Ascending aorta (tissue), 2 donors: Measurements from ENCODE around the gene FXYD4. TPM values are rescaled to one million over a fixed set of nuclear protein-coding genes. Genes with fewer than 3 reads are reported as not detected.

ENCODE experiments used
- DNase-seq, 2 donors: peaks; one replicate each; pipeline ENCODE4 v3.0.0-alpha.2; 2019; ENCODE audit warnings: low spot score in 2 of 2
- H3K27ac ChIP-seq, 2 donors: fragments of 200-600 bp; sonication (generic); one replicate each; pipeline ENCODE4 v1.5.1; 2016 to 2017; ENCODE audit warnings: mild to moderate bottlenecking in 1 of 2
- H3K27me3 ChIP-seq: fragments of 200-600 bp; sonication (generic); one replicate; pipeline ENCODE4 v1.5.1; 2017
- H3K36me3 ChIP-seq, 2 donors: fragments of 200-600 bp; sonication (generic); one replicate each; pipeline ENCODE4 v1.5.1; 2016
- H3K4me1 ChIP-seq, 2 donors: fragments of 200-600 bp; sonication (generic); one replicate each; pipeline ENCODE4 v1.5.1; 2016 to 2017; ENCODE audit warnings: mild to moderate bottlenecking in 1 of 2
- H3K4me3 ChIP-seq, 2 donors: fragments of 200-600 bp; sonication (generic); one replicate each; pipeline ENCODE4 v1.5.1; 2016 to 2017; ENCODE audit warnings: mild to moderate bottlenecking in 1 of 2
- H3K9me3 ChIP-seq, 2 donors: fragments of 200-600 bp; sonication (generic); one replicate each; pipeline ENCODE4 v1.5.1; 2016
- CTCF ChIP-seq, 3 experiments: fragments of 200-600 bp in 2 of 3; fragments of 450-650 bp in 1 of 3; sonication (generic) in 2 of 3; IDR thresholded peaks; one replicate each; pipeline ENCODE4 v1.5.1; 2016 to 2019; ENCODE audit warnings: antibody characterized with exemption in 3 of 3, mild to moderate bottlenecking in 1 of 3, moderate library complexity in 1 of 3
- intact Hi-C: fragments of 100-400 bp; cut with DNase I; formaldehyde crosslinking; loops from one replicate; pipeline ENCODE4 v1.15.1; 2023
- total RNA-seq: library from RNA; depleted of rRNA; stranded (reverse); fragments of >200 nt; gene quantifications from one replicate; pipeline ENCODE4 v1.1.0, GENCODE V29; 2016

FXYD4 gene
- total RNA-seq, 1 donor from 2014 or later, result not detected

GRCh38 chr10:43376828-43377423, 5.5 kb downstream of the FXYD4 start:
- no peak for DNase-seq

GRCh38 chr10:43377424-43377883, 6.0 kb downstream of the FXYD4 start:
- Histone ChIP-seq H3K9me3 (no peaks in the 10 kb centered on the region), H3K36me3 (no peaks in the 10 kb centered on the region), H3K27me3 (no peaks in the 10 kb centered on the region), H3K27ac (no peak overlapping the region), H3K4me3 (no peak overlapping the region), H3K4me1 (no peaks in the 10 kb centered on the region)
- DNase-seq, result no peak
- intact Hi-C loops, result no loop called here
- no peak for TF ChIP-seq CTCF (IDR thresholded peaks at IDR 0.05)

More at GRCh38 chr10:43376828-43377423, 5.5 kb downstream of the FXYD4 start:
- intact Hi-C loops, result no loop called here
- no peak for TF ChIP-seq CTCF (IDR thresholded peaks at IDR 0.05)
- Histone ChIP-seq H3K9me3 (no peaks in the 10 kb centered on the region), H3K36me3 (no peaks in the 10 kb centered on the region), H3K27me3 (no peaks in the 10 kb centered on the region), H3K4me1 (no peaks in the 10 kb centered on the region), H3K27ac (no peak overlapping the region), H3K4me3 (no peak overlapping the region)

GRCh38 chr10:43380610-43381222, 9.3 kb downstream of the FXYD4 start:
- H3K4me3 ChIP-seq, result no peak overlapping the region
- no peaks in the 10 kb centered on the region for H3K9me3 ChIP-seq
- TF ChIP-seq CTCF (IDR thresholded peaks at IDR 0.05), result no peak
- H3K27ac ChIP-seq, result no peak overlapping the region
- no peaks in the 10 kb centered on the region for H3K27me3 ChIP-seq
- H3K4me1 ChIP-seq, result no peaks in the 10 kb centered on the region
- peaks cover 0 to 6% of the 10 kb centered on the region in 2 donors for H3K36me3 ChIP-seq
- intact Hi-C loops, result no loop called here
- no peak for DNase-seq

GRCh38 chr10:43383204-43383971, 12.0 kb downstream of the FXYD4 start:
- Histone ChIP-seq H3K27ac (no peak overlapping the region), H3K27me3 (no peaks in the 10 kb centered on the region), H3K36me3 (peaks cover 23 to 32% of the 10 kb centered on the region in 2 donors), H3K4me3 (no peak overlapping the region), H3K4me1 (no peaks in the 10 kb centered on the region), H3K9me3 (no peaks in the 10 kb centered on the region)
- DNase-seq, result no peak
- no peak for TF ChIP-seq CTCF (IDR thresholded peaks at IDR 0.05)
- intact Hi-C loops, result no loop called here

GRCh38 chr10:43384252-43385221, 13.1 kb downstream of the FXYD4 start:
- no peaks in the 10 kb centered on the region for H3K9me3 ChIP-seq
- H3K4me1 ChIP-seq, result no peaks in the 10 kb centered on the region
- no peak overlapping the region for H3K4me3 ChIP-seq
- peaks cover 30 to 42% of the 10 kb centered on the region in 2 donors for H3K36me3 ChIP-seq
- no peak for TF ChIP-seq CTCF (IDR thresholded peaks at IDR 0.05)
- intact Hi-C loops, result no loop called here
- H3K27ac ChIP-seq, result no peak overlapping the region
- no peak for DNase-seq
- no peaks in the 10 kb centered on the region for H3K27me3 ChIP-seq
